ENCODE measurements around the gene LARGE1.
A peak's percentile ranks its signal among the peaks of the same experiment; 100 is the strongest.

Gene LARGE1

DNA sequence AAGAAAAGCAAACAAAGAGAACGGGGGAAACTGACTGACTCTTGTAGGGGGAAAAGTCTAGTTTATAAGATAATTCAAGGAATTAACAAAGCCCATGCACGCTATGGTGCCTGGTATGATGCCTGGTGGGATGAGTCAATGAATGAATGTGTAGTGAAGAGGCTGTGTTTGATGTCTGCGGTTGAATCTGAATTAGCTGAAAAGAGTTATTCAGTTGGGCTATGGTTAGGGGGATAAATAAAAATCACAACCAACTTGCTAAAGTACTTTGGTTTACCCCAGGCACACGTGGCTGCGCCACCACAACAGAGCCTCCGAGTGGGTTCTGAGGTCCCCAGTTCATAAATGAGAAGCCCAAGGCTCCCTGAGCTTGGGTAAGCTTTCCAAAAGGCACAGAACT lies 492.8 kb downstream of the LARGE1 start:
- Histone ChIP-seq H3K36me3 (replicated peaks in 1 of 2; ENCODE audit: control insufficient read depth in 2 of 2, insufficient read depth in 2 of 2, low read length in 2 of 2) (no peaks in the 10 kb centered on the region), H4K8ac (ENCODE audit: low read depth, low read length) (no peak overlapping the region), H2AK5ac (ENCODE audit: low read depth, low read length) (no peak overlapping the region), H3K23ac (ENCODE audit: low read depth, low read length, poor library complexity) (no peak overlapping the region), H2BK120ac (ENCODE audit: low read depth, low read length) (no peak overlapping the region), H3K4ac (ENCODE audit: low read length) (no peak overlapping the region), H3K27ac (replicated peaks; ENCODE audit: low read length) (no peak overlapping the region), H3K79me1 (ENCODE audit: low read depth, low read length) (no peaks in the 10 kb centered on the region), H2BK5ac (ENCODE audit: low read length) (no peak overlapping the region), H3K4me2 (ENCODE audit: insufficient read depth, low read length, poor library complexity, severe bottlenecking) (no peak overlapping the region), H3K4me3 (ENCODE audit: low read length in 2 of 2) (no peak overlapping the region), H4K91ac (ENCODE audit: low read depth, low read length, poor library complexity) (no peak overlapping the region), H3K18ac (ENCODE audit: low read length) (no peak overlapping the region), H3K9ac (ENCODE audit: low read depth, low read length, poor library complexity) (no peak overlapping the region), H3K4me1 (ENCODE audit: control insufficient read depth in 2 of 2, insufficient read depth in 1 of 2, low read depth in 1 of 2, low read length in 2 of 2) (no peaks in the 10 kb centered on the region), H2BK12ac (ENCODE audit: low read length) (no peak overlapping the region), H2BK15ac (ENCODE audit: low read length) (no peak overlapping the region), H2AFZ (ENCODE audit: low read length) (no peak overlapping the region), H3K9me3 (replicated peaks in 1 of 2; ENCODE audit: control insufficient read depth in 2 of 2, insufficient read depth in 1 of 2, low read depth in 1 of 2, low read length in 2 of 2) (no peaks in the 10 kb centered on the region), H3K14ac (ENCODE audit: low read length) (no peak overlapping the region), H3K27me3 (ENCODE audit: control insufficient read depth in 3 of 3, insufficient read depth in 3 of 3, low read depth in 1 of 3, low read length in 3 of 3) (no peaks in the 10 kb centered on the region)
- WGBS, 2 donors (ENCODE audit: extremely low coverage in 2 of 2, insufficient read length in 2 of 2, insufficient replicate concordance in 1 of 2), result no CpG with 5 or more reads among the region's 6 CpGs
- DNase-seq (ENCODE audit: low spot score), result no peak

DNA sequence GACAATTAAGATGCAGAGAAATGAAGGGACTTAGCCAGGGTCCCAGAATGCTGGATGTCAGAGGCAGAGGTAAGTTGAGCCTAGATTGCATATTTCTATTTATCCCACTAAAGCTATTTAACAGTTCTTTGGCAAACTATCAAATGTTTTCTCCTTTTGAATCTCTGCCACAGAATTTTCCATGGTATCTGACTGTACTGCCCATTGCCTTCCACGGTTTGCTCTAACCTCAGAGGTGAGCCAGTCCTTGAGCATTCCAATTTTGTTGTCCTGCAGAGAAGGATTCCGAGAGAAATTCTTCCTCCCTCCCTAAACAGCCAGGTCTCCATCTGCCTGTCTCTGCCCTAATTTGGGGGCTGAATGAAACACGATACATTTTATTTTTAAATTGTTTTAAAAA lies 493.8 kb downstream of the LARGE1 start:
- WGBS, 2 donors (ENCODE audit: extremely low coverage in 2 of 2, insufficient read length in 2 of 2, insufficient replicate concordance in 1 of 2), result no CpG with 5 or more reads among the region's 3 CpGs
- no peak overlapping the region for H2BK5ac ChIP-seq (ENCODE audit: low read length)

DNA sequence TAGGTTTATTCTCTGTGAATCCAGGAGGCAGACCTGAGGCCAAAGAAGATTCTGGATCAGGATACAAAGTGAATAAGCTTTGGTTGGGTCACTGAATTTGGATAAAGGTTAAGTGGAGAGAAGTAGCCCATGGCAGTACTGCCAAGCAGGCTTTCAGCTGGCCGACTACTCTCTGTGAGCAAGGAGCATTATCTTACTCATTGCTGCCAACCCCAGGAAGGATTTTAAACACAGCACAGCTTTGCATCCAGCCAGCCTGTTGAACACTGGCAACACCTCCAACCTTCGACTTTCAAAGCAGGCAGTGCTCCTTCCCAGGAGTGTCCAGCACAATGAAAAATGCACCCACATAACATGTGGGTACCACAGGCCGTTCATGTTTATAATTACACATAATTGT lies 498.4 kb downstream of the LARGE1 start:
- no peak overlapping the region for H3K4ac ChIP-seq (ENCODE audit: low read length)

More for the DNA sequence above, 493.8 kb downstream of the LARGE1 start:
- H3K9me3 ChIP-seq (replicated peaks in 1 of 2; ENCODE audit: control insufficient read depth in 2 of 2, insufficient read depth in 1 of 2, low read depth in 1 of 2, low read length in 2 of 2), result peaks cover 0 to 2% of the 10 kb centered on the region in 2 donors
- no peak overlapping the region for H3K4ac ChIP-seq (ENCODE audit: low read length)
- H3K79me1 ChIP-seq (ENCODE audit: low read depth, low read length), result no peaks in the 10 kb centered on the region
- H3K23ac ChIP-seq (ENCODE audit: low read depth, low read length, poor library complexity), result no peak overlapping the region
- no peaks in the 10 kb centered on the region for H3K36me3 ChIP-seq (replicated peaks in 1 of 2; ENCODE audit: control insufficient read depth in 2 of 2, insufficient read depth in 2 of 2, low read length in 2 of 2)
- no peak overlapping the region for H4K91ac ChIP-seq (ENCODE audit: low read depth, low read length, poor library complexity)
- no peaks in the 10 kb centered on the region for H3K4me1 ChIP-seq (ENCODE audit: control insufficient read depth in 2 of 2, insufficient read depth in 1 of 2, low read depth in 1 of 2, low read length in 2 of 2)
- H3K27ac ChIP-seq (replicated peaks; ENCODE audit: low read length), result no peak overlapping the region
- H2AFZ ChIP-seq (ENCODE audit: low read length), result no peak overlapping the region
- no peaks in the 10 kb centered on the region for H3K27me3 ChIP-seq (ENCODE audit: control insufficient read depth in 3 of 3, insufficient read depth in 3 of 3, low read depth in 1 of 3, low read length in 3 of 3)
- no peak overlapping the region for H2BK15ac ChIP-seq (ENCODE audit: low read length)
- H3K4me2 ChIP-seq (ENCODE audit: insufficient read depth, low read length, poor library complexity, severe bottlenecking), result no peak overlapping the region
- no peak overlapping the region for H2AK5ac ChIP-seq (ENCODE audit: low read depth, low read length)
- no peak overlapping the region for H2BK120ac ChIP-seq (ENCODE audit: low read depth, low read length)
- no peak overlapping the region for H3K14ac ChIP-seq (ENCODE audit: low read length)
- no peak overlapping the region for H3K18ac ChIP-seq (ENCODE audit: low read length)
- no peak overlapping the region for H3K4me3 ChIP-seq (ENCODE audit: low read length in 2 of 2)
- H2BK12ac ChIP-seq (ENCODE audit: low read length), result no peak overlapping the region
- no peak for DNase-seq (ENCODE audit: low spot score)
- no peak overlapping the region for H3K9ac ChIP-seq (ENCODE audit: low read depth, low read length, poor library complexity)
- H4K8ac ChIP-seq (ENCODE audit: low read depth, low read length), result no peak overlapping the region

DNA sequence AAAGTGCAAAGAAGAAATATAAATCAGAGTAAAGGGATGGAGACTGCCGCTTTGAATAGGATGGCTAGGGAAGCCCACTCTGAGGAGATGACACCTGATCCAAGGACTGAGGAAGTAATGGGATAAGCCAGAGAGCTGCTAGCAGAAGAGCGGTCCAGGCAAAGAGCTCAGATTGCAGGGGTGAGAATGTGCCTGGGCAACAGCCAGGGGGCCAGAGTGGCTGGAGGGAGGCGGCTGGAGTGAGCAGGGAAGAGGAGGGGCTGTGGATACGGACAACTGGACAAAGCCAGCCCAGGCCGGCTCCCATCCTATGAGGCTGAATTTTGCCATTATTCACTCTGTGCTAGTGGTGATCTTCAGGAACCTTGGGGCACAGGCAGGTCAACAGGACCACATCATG lies 501.8 kb downstream of the LARGE1 start:
- Histone ChIP-seq H2BK120ac (ENCODE audit: low read depth, low read length) (no peak overlapping the region), H3K18ac (ENCODE audit: low read length) (peak overlapping the region; percentile 62), H2AK5ac (ENCODE audit: low read depth, low read length) (no peak overlapping the region), H3K27ac (replicated peaks; ENCODE audit: low read length) (no peak overlapping the region), H3K4ac (ENCODE audit: low read length) (no peak overlapping the region), H3K79me1 (ENCODE audit: low read depth, low read length) (no peaks in the 10 kb centered on the region), H4K91ac (ENCODE audit: low read depth, low read length, poor library complexity) (no peak overlapping the region), H3K36me3 (replicated peaks in 1 of 2; ENCODE audit: control insufficient read depth in 2 of 2, insufficient read depth in 2 of 2, low read length in 2 of 2) (peaks cover 0 to 2% of the 10 kb centered on the region in 2 donors), H2BK12ac (ENCODE audit: low read length) (no peak overlapping the region), H3K23ac (ENCODE audit: low read depth, low read length, poor library complexity) (no peak overlapping the region), H2BK15ac (ENCODE audit: low read length) (no peak overlapping the region), H3K9ac (ENCODE audit: low read depth, low read length, poor library complexity) (no peak overlapping the region), H3K4me1 (ENCODE audit: control insufficient read depth in 2 of 2, insufficient read depth in 1 of 2, low read depth in 1 of 2, low read length in 2 of 2) (no peaks in the 10 kb centered on the region), H3K4me2 (ENCODE audit: insufficient read depth, low read length, poor library complexity, severe bottlenecking) (no peak overlapping the region), H3K4me3 (ENCODE audit: low read length in 2 of 2) (no peak overlapping the region), H2BK5ac (ENCODE audit: low read length) (no peak overlapping the region), H3K27me3 (ENCODE audit: control insufficient read depth in 3 of 3, insufficient read depth in 3 of 3, low read depth in 1 of 3, low read length in 3 of 3) (no peaks in the 10 kb centered on the region), H3K9me3 (replicated peaks in 1 of 2; ENCODE audit: control insufficient read depth in 2 of 2, insufficient read depth in 1 of 2, low read depth in 1 of 2, low read length in 2 of 2) (peaks cover 0 to 3% of the 10 kb centered on the region in 2 donors), H2AFZ (ENCODE audit: low read length) (no peak overlapping the region), H4K8ac (ENCODE audit: low read depth, low read length) (no peak overlapping the region), H3K14ac (ENCODE audit: low read length) (no peak overlapping the region)
- no CpG with 5 or more reads among the region's 5 CpGs for WGBS, 2 donors (ENCODE audit: extremely low coverage in 2 of 2, insufficient read length in 2 of 2, insufficient replicate concordance in 1 of 2)
- DNase-seq (ENCODE audit: low spot score), result no peak

More for the DNA sequence above, 498.4 kb downstream of the LARGE1 start:
- Histone ChIP-seq H2BK12ac (ENCODE audit: low read length) (no peak overlapping the region), H3K36me3 (replicated peaks in 1 of 2; ENCODE audit: control insufficient read depth in 2 of 2, insufficient read depth in 2 of 2, low read length in 2 of 2) (no peaks in the 10 kb centered on the region), H3K4me1 (ENCODE audit: control insufficient read depth in 2 of 2, insufficient read depth in 1 of 2, low read depth in 1 of 2, low read length in 2 of 2) (no peaks in the 10 kb centered on the region), H3K27me3 (ENCODE audit: control insufficient read depth in 3 of 3, insufficient read depth in 3 of 3, low read depth in 1 of 3, low read length in 3 of 3) (no peaks in the 10 kb centered on the region), H3K18ac (ENCODE audit: low read length) (no peak overlapping the region), H3K27ac (replicated peaks; ENCODE audit: low read length) (no peak overlapping the region), H2BK120ac (ENCODE audit: low read depth, low read length) (no peak overlapping the region), H2BK15ac (ENCODE audit: low read length) (no peak overlapping the region), H3K14ac (ENCODE audit: low read length) (no peak overlapping the region), H2AK5ac (ENCODE audit: low read depth, low read length) (no peak overlapping the region), H3K23ac (ENCODE audit: low read depth, low read length, poor library complexity) (no peak overlapping the region), H3K4me3 (ENCODE audit: low read length in 2 of 2) (no peak overlapping the region), H4K8ac (ENCODE audit: low read depth, low read length) (no peak overlapping the region), H3K9me3 (replicated peaks in 1 of 2; ENCODE audit: control insufficient read depth in 2 of 2, insufficient read depth in 1 of 2, low read depth in 1 of 2, low read length in 2 of 2) (peaks cover 0 to 3% of the 10 kb centered on the region in 2 donors), H3K79me1 (ENCODE audit: low read depth, low read length) (no peaks in the 10 kb centered on the region), H2AFZ (ENCODE audit: low read length) (no peak overlapping the region), H2BK5ac (ENCODE audit: low read length) (no peak overlapping the region), H3K9ac (ENCODE audit: low read depth, low read length, poor library complexity) (no peak overlapping the region), H4K91ac (ENCODE audit: low read depth, low read length, poor library complexity) (no peak overlapping the region), H3K4me2 (ENCODE audit: insufficient read depth, low read length, poor library complexity, severe bottlenecking) (no peak overlapping the region)
- no CpG with 5 or more reads among the region's 3 CpGs for WGBS, 2 donors (ENCODE audit: extremely low coverage in 2 of 2, insufficient read length in 2 of 2, insufficient replicate concordance in 1 of 2)
- DNase-seq (ENCODE audit: low spot score), result no peak
